Measurements from ENCODE around the gene TOE1.

The TOE1 gene

GRCh38 chr1:45345014-45345413 is 5.0 kb downstream of the TOE1 start:
- no peaks in the 10 kb centered on the region for H3F3A ChIP-seq (ENCODE audit: insufficient read depth, low read length)
- peaks cover 13% of the 10 kb centered on the region for H3K4me1 ChIP-seq (ENCODE audit: insufficient read depth, low read length, severe bottlenecking)
- H3K9me2 ChIP-seq (ENCODE audit: low read depth, low read length), result no peaks in the 10 kb centered on the region
- H3K36me3 ChIP-seq (ENCODE audit: insufficient read depth, low read length), result peaks cover 45% of the 10 kb centered on the region
- H4K20me1 ChIP-seq (ENCODE audit: insufficient read depth, low read length), result no peaks in the 10 kb centered on the region
- TF ChIP-seq EZH2 (IDR thresholded peaks at IDR 0.05; ENCODE audit: borderline replicate concordance, low read length), result no peak
- TF ChIP-seq CTCF (IDR thresholded peaks at IDR 0.05; ENCODE audit: low read length), result no peak
- H3K9ac ChIP-seq (ENCODE audit: low read length), result no peak overlapping the region
- no peaks in the 10 kb centered on the region for H3K9me3 ChIP-seq (ENCODE audit: low read length)
- no peak overlapping the region for H3K4me2 ChIP-seq (ENCODE audit: low read length)
- H3K27me3 ChIP-seq (ENCODE audit: insufficient read depth, low read length), result no peaks in the 10 kb centered on the region
- no peak overlapping the region for H3K4me3 ChIP-seq (ENCODE audit: low read depth, low read length, poor library complexity, severe bottlenecking)
- H3K79me2 ChIP-seq (ENCODE audit: insufficient read depth, low read length), result peaks cover 5% of the 10 kb centered on the region
- H2AFZ ChIP-seq (ENCODE audit: low read length), result no peak overlapping the region
- H3K27ac ChIP-seq (ENCODE audit: low read depth, low read length, poor library complexity, severe bottlenecking), result no peak overlapping the region

GRCh38 chr1:45346473-45346872 is 6.5 kb downstream of the TOE1 start:
- H3K4me3 ChIP-seq (ENCODE audit: low read depth, low read length, poor library complexity, severe bottlenecking), result no peak overlapping the region
- peaks cover 44% of the 10 kb centered on the region for H3K36me3 ChIP-seq (ENCODE audit: insufficient read depth, low read length)
- H3K9ac ChIP-seq (ENCODE audit: low read length), result no peak overlapping the region
- H3K9me2 ChIP-seq (ENCODE audit: low read depth, low read length), result no peaks in the 10 kb centered on the region
- H3K27me3 ChIP-seq (ENCODE audit: insufficient read depth, low read length), result no peaks in the 10 kb centered on the region
- no peaks in the 10 kb centered on the region for H3K79me2 ChIP-seq (ENCODE audit: insufficient read depth, low read length)
- H3K9me3 ChIP-seq (ENCODE audit: low read length), result no peaks in the 10 kb centered on the region
- TF ChIP-seq CTCF (IDR thresholded peaks at IDR 0.05; ENCODE audit: low read length) (no peak), EZH2 (IDR thresholded peaks at IDR 0.05; ENCODE audit: borderline replicate concordance, low read length) (no peak)
- no peak overlapping the region for H3K27ac ChIP-seq (ENCODE audit: low read depth, low read length, poor library complexity, severe bottlenecking)
- no peaks in the 10 kb centered on the region for H4K20me1 ChIP-seq (ENCODE audit: insufficient read depth, low read length)
- H3K4me1 ChIP-seq (ENCODE audit: insufficient read depth, low read length, severe bottlenecking), result peaks cover 3% of the 10 kb centered on the region
- no peak overlapping the region for H2AFZ ChIP-seq (ENCODE audit: low read length)
- no peak overlapping the region for H3K4me2 ChIP-seq (ENCODE audit: low read length)
- H3F3A ChIP-seq (ENCODE audit: insufficient read depth, low read length), result no peaks in the 10 kb centered on the region

GRCh38 chr1:45348020-45348419 is 8.1 kb downstream of the TOE1 start:
- Histone ChIP-seq H3K4me2 (ENCODE audit: low read length) (no peak overlapping the region), H3K9me3 (ENCODE audit: low read length) (no peaks in the 10 kb centered on the region)

More at GRCh38 chr1:45348020-45348419, 8.1 kb downstream of the TOE1 start:
- no peak for TF ChIP-seq EZH2 (IDR thresholded peaks at IDR 0.05; ENCODE audit: borderline replicate concordance, low read length)
- no peak for TF ChIP-seq CTCF (IDR thresholded peaks at IDR 0.05; ENCODE audit: low read length)
- H4K20me1 ChIP-seq (ENCODE audit: insufficient read depth, low read length), result no peaks in the 10 kb centered on the region
- H2AFZ ChIP-seq (ENCODE audit: low read length), result no peak overlapping the region
- no peaks in the 10 kb centered on the region for H3K9me2 ChIP-seq (ENCODE audit: low read depth, low read length)
- no peaks in the 10 kb centered on the region for H3K27me3 ChIP-seq (ENCODE audit: insufficient read depth, low read length)
- H3F3A ChIP-seq (ENCODE audit: insufficient read depth, low read length), result no peaks in the 10 kb centered on the region
- H3K27ac ChIP-seq (ENCODE audit: low read depth, low read length, poor library complexity, severe bottlenecking), result no peak overlapping the region
- no peaks in the 10 kb centered on the region for H3K4me1 ChIP-seq (ENCODE audit: insufficient read depth, low read length, severe bottlenecking)
- no peak overlapping the region for H3K4me3 ChIP-seq (ENCODE audit: low read depth, low read length, poor library complexity, severe bottlenecking)
- H3K36me3 ChIP-seq (ENCODE audit: insufficient read depth, low read length), result peaks cover 29% of the 10 kb centered on the region
- H3K79me2 ChIP-seq (ENCODE audit: insufficient read depth, low read length), result no peaks in the 10 kb centered on the region
- no peak overlapping the region for H3K9ac ChIP-seq (ENCODE audit: low read length)

Measured in OCI-LY1 (cell line).